ENCODE results near the gene MAPRE2.
A peak's percentile ranks its signal among the peaks of the same experiment; 100 is the strongest.
"Not testable (repeated sequence)": the region's sequence is repeated elsewhere in the genome, so short reads cannot be mapped to it uniquely, and the experiment has no call there.

The MAPRE2 gene

GRCh38 chr18:35144698-35145097 is 103.5 kb downstream of the MAPRE2 start:
- DNase-seq (ENCODE audit: low spot score), result no peak

- not testable (repeated sequence) for DNase-seq (ENCODE audit: low spot score)
Observed at GRCh38 chr18:35150195-35150594, 109.0 kb downstream of the MAPRE2 start.

DNA sequence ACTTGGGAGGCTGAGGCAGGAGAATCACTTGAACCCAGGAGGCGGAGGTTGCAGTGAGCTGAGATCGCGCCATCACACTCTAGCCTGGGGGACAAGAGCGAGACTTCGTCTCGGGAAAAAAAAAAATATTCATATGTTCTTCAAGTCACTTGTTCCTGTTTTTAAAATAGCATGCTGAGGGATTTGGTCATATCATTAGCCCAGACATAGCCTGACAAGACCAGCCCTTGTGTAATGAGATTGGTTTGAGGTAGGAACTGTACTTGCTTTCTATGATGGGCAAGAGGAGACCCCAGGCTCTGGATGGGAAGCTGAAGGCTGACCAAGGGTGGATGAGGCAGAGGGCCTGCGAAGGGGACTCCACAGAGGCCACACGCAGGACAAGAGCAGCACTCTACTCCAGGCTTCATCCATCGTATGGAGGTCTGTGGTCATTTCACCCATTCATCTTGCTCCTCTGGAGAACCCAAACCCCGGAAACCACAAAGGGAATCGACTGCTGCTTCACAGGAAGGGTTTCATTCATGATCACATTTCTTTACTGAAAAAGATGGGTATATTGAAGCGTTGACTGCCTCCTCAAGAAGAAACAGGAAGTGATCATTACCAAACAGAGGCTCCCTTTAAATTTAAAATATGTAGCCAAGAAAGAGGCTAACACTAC is 112.5 kb downstream of the MAPRE2 start:
- DNase-seq (ENCODE audit: low spot score), result no peak

GRCh38 chr18:35155398-35156117 is 114.3 kb downstream of the MAPRE2 start:
- peak; percentile 78 for DNase-seq (ENCODE audit: low spot score)

DNA sequence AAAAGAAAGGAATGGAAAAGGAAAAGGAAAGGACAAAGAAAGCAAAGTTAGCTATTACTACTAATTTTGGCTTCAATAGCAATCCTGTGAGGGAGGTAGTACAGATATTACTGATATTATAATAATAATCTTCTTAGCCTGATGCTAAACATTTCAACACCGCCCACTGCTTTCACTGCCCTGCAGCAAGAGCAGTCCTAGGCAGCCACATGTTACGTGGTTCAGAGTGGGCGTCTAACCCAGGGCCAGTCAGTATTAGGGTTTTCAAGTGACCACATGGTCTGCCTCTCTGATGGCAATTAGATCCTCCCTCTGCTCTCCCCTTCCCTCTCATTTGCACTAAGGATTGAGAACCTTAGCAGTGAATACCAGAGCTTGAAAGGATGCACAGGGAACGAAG is 116.0 kb downstream of the MAPRE2 start:
- no peak for DNase-seq (ENCODE audit: low spot score)

DNA sequence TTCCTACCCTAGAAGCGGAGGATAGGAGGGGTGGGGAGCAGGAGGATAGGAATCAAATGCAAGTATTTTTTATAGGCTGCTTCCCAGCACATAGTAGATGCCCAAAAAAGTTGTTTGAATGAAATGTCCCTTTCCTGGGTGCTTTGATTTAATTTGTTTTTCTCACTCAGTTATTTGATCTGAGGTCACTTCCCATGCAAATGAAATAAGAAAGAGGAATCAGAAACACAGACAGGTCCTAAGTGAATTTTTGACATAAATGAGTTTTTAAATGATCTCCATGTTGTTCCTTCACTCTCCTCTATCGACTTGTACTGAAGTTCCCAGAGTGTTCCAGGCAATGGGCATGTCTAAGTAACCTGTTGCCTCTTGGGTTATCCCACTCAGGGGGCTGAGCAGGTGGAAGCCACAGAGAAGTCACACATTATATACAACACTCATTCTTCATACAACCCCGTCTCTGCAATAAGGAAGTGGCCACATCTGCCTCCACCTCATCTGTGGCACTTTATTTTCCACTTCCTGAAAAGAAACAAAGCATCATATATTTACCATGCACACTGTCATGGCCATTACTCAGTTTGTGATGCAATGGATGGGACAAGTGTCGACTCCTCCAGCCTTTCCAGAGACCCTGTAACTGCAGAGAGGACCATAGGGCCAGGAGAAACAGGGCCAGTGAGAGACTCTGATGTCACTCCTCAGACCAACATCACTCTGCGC is 117.7 kb downstream of the MAPRE2 start:
- DNase-seq (ENCODE audit: low spot score), result no peak

- DNase-seq (ENCODE audit: low spot score), result no peak
Observed at GRCh38 chr18:35159782-35160181, 118.6 kb downstream of the MAPRE2 start.

GRCh38 chr18:35161485-35161884 is 120.3 kb downstream of the MAPRE2 start:
- no peak for DNase-seq (ENCODE audit: low spot score)

DNA sequence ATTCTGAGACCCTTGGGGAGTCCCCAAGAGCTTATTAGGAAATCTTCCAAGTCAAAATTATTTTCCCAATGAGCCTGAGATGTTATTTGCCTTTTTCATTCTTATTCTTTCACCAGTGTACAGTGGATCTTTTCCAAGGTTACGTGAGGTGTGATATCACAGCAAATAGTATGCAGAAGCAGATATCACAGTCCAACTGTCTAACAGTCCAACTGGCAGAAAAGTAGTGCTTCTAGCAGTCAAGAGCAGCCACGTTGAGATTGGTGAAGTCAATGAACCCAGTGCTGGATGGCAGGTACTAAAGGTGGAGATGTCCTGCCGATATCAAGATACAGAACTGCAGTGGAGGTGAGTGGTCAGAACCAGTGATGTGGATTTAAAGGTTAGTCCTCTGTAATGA is 120.7 kb downstream of the MAPRE2 start:
- no peak for DNase-seq (ENCODE audit: low spot score)

- no peak for DNase-seq (ENCODE audit: low spot score)
Observed at GRCh38 chr18:35163014-35163539, 121.9 kb downstream of the MAPRE2 start.

- no peak for DNase-seq (ENCODE audit: low spot score)
Observed at GRCh38 chr18:35163721-35164120, 122.5 kb downstream of the MAPRE2 start.

DNA sequence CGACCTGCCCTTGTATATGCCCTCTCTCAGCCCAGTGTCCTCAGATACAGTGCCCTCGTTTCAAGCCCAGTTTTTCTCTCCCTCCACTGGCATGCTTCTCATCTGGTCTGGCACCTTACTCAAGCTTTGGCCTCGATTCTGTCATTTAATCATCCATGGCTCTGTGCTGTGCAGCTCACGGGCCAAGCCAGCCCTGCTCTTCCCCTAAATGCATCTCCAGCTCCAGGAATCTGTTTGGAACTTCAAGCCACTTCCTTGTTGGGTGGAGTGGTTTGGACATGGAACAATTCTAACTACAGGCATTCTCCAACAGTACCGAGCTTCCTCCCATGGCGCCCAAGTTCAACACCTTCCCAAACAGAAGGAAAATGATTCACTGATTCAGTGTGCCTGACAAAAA is 122.9 kb downstream of the MAPRE2 start:
- no peak for DNase-seq (ENCODE audit: low spot score)

- DNase-seq (ENCODE audit: low spot score), result no peak
Observed at GRCh38 chr18:35167332-35167731, 126.1 kb downstream of the MAPRE2 start.

DNA sequence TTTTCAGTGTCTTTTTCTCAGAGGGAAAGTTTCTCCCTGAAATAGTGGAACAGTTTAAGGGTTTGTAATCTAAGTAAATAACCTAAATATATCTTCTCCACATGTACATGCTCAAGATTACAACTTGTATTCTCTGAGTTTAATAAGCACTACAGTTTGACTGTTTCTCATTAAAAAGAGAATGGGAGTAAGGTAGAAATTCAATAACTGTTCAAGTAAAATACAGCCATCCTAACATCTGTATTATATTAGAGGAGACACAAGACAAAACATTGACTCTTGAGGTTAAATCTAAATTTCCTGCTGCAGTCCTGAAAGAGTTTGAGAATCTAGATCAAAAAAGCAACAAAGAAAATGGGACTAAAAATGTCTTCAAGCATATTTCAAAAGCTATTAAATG is 126.6 kb downstream of the MAPRE2 start:
- DNase-seq (ENCODE audit: low spot score), result no peak

- not testable (repeated sequence) for DNase-seq (ENCODE audit: low spot score)
Observed at GRCh38 chr18:35170323-35170722, 129.1 kb downstream of the MAPRE2 start.

DNA sequence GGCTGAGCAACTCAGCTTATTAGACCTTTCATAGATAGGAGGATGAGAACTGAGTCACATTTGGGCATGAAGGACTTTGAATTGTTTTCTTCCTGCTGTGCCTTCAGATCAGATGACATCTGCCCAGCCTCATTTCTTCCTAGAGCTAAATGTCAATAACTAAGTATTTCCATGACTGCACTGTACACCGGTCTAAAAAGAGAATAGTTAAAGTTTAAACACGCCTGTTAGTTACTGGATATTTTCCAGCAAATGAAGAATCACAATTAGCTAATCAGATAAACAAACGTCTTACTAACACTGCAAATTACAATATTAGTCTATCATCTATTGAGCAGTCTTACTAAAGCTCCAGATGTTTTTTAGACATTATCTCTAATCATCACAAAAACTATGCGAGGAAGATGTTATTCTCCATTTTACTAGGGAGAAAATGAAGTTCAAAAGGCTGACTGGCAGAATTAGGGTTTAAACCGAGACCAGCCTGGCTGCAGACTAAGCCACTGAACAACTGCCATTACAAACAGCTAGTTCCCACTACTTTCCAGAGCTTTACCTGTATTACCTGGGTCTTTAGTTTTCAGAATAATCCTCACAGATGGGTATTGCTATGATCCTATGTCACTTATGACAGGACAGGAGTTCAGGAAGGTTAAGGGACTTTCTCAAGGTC is 130.2 kb downstream of the MAPRE2 start:
- no peak for DNase-seq (ENCODE audit: low spot score)

- no peak for DNase-seq (ENCODE audit: low spot score)
Observed at GRCh38 chr18:35172009-35172408, 130.8 kb downstream of the MAPRE2 start.

DNA sequence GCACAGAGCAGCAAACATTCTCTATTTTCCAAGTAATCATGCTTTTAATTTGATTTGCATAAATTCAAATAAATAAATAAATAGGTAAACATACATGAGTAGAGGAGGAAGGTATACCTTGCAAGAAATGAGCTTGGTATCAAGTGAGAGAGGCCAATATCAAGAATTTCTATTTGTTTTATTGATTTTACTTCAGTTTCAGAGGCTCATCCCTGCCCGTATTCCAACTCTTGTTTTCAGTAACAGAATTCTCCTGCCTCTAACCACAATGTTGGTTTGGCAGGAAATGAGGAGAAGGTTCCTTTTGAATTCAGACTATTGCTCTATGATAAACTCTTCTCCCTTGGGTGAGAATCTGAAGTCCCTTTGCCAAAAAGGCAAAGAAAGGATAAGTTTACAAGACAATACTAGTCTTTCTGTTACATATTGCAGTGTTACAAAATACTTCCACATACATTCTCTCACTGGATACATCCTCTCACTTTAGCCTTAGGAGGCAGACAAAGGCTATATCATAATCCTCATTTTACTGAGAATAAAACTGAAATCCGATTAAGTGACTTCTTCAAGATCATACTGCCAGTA is 131.3 kb downstream of the MAPRE2 start:
- no peak for DNase-seq (ENCODE audit: low spot score)

DNA sequence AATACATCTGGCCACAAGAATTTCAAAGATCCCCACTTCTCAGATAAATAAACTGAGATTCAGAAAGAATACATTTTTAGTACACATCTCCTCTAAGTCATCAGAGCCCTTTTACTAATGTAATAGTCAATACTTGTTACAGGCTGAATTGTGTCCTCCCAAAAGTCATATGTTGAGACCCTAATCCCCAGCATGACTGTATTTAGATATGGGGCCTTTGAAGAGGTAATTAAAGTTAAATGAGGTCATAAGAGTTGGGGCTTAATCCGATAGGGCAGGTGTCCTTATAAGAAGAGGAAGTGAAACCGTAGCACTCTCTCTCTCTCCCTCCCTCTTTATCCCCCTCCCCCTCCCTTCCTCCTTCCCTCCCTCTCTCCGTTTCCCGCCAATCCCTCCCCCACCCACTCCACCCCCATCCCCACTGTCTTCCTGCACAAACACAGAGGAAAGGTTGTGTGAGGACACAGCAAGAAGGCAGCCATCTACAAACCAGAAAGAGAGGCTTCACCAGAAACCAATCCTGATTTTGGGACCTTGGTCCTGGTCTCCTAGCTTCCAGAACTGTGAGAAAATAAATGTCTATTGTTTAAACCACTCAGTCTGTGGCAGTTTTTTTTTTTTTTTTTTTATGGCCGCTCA is 133.0 kb downstream of the MAPRE2 start:
- DNase-seq (ENCODE audit: low spot score), result peak; percentile 36

GRCh38 chr18:35174745-35175144 is 133.5 kb downstream of the MAPRE2 start:
- DNase-seq (ENCODE audit: low spot score), result no peak

DNA sequence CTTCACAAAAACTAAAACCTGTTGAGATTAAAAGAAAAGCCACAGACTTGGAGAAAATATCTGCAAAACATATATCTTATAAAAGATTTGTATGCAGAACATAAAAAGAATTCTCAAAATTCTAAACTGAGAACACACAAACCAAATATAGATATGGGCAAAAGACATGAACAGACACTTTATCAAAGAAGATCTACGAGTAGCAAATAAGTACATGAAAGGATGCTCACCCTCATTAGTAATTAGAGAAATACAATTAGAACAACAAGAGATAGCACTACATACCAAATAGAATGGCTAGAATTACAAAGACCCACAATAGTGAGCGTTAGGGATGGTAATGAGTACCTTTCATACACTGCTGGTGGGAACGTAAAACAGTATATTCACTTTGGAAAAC is 135.7 kb downstream of the MAPRE2 start:
- DNase-seq (ENCODE audit: low spot score), result no peak
